K562 (cell line): ENCODE results near the gene NTSR1. TPM values are rescaled to one million over a fixed set of nuclear protein-coding genes. Genes with fewer than 3 reads are reported as not detected.

ENCODE experiments used
- CEBPB ChIP-seq: fragments of 450-650 bp; IDR thresholded peaks from 2 replicates; pipeline ENCODE4 v1.6.1; 2016; ENCODE audit warnings: missing genetic modification characterization, missing compliant biosample characterization
- EP400 ChIP-seq: fragments of 450-650 bp; IDR thresholded peaks from 2 replicates; pipeline ENCODE4 v1.6.1; 2017; ENCODE audit warnings: antibody characterized with exemption, mild to moderate bottlenecking, moderate library complexity
- ETV5 ChIP-seq: sonication (generic); formaldehyde crosslinking; IDR thresholded peaks from 2 replicates; pipeline ENCODE4 v1.4.0; 2020; ENCODE audit warnings: low read depth, mild to moderate bottlenecking, missing genetic modification reagents
- HNRNPLL ChIP-seq: fragments of 200-400 bp; formaldehyde crosslinking; IDR thresholded peaks from 2 replicates; pipeline ENCODE4 v1.6.1; 2017; ENCODE audit warnings: low read length, low read depth, mild to moderate bottlenecking; ENCODE audit not compliant: poor library complexity, severe bottlenecking
- NCOA6 ChIP-seq: fragments of 450-650 bp; IDR thresholded peaks from 2 replicates; pipeline ENCODE4 v1.6.1; 2017; ENCODE audit warnings: mild to moderate bottlenecking
- NFRKB ChIP-seq: fragments of 450-650 bp; IDR thresholded peaks from 2 replicates; pipeline ENCODE4 v1.6.1; 2016; ENCODE audit warnings: low read depth
- RBM17 ChIP-seq: fragments of 200-400 bp; formaldehyde crosslinking; IDR thresholded peaks from 2 replicates; pipeline ENCODE4 v1.6.1; 2017; ENCODE audit warnings: low read depth, mild to moderate bottlenecking, low read length, borderline replicate concordance
- SAFB2 ChIP-seq: fragments of 200-400 bp; formaldehyde crosslinking; IDR thresholded peaks from 2 replicates; pipeline ENCODE4 v1.6.1; 2018; ENCODE audit warnings: borderline replicate concordance, low read length, low read depth, moderate library complexity; ENCODE audit not compliant: severe bottlenecking
- SIX5 ChIP-seq, 2 experiments: IDR thresholded peaks; 2 replicates each; pipeline ENCODE4 v1.6.1; 2011; ENCODE audit warnings: low read length in 2 of 2, borderline replicate concordance in 1 of 2, low read depth in 1 of 2, mild to moderate bottlenecking in 1 of 2, moderate library complexity in 1 of 2; ENCODE audit not compliant: insufficient read depth in 1 of 2
- SMC3 ChIP-seq: conservative IDR thresholded peaks from 2 replicates; pipeline ENCODE4 v1.6.1; 2011; ENCODE audit warnings: low read depth, low read length, improper control_type of control experiment; ENCODE audit not compliant: insufficient read depth
- TARDBP ChIP-seq: fragments of 450-650 bp; IDR thresholded peaks from 2 replicates; pipeline ENCODE4 v1.6.1; 2016
- THRAP3 ChIP-seq: fragments of 450-650 bp; IDR thresholded peaks from 2 replicates; pipeline ENCODE4 v1.6.1; 2016; ENCODE audit warnings: mild to moderate bottlenecking, inconsistent platforms, borderline replicate concordance
- polyA plus RNA-seq, 8 experiments: library from polyadenylated mRNA; depleted of rRNA in 4 of 8; stranded (reverse) in 5 of 8; unstranded in 3 of 8; fragments of >200 nt; fragmentation: Nextera tagmentation in 2 of 8; fragmentation: Illumina TruSeq in 1 of 8; extraction: Ambion mirVana in 2 of 8; extraction: Trizol in 1 of 8; gene quantifications; 2 replicates each; pipeline versions ENCODE4 v1.2.1 to v1.2.3, GENCODE V29; 2011 to 2014; ENCODE audit warnings: inconsistent platforms in 1 of 8, missing spikeins in 1 of 8
- total RNA-seq, 7 experiments: library from RNA; depleted of rRNA in 6 of 7; stranded (reverse); fragments of >200 nt in 6 of 7; fragmentation: Illumina TruSeq in 2 of 7; extraction: Trizol in 2 of 7; gene quantifications; 2 replicates each; pipeline versions ENCODE4 v1.2.1 to v1.2.3, GENCODE V29; 2011 to 2021; ENCODE audit warnings: low replicate concordance in 1 of 7
- TF ChIP-seq, protein P1 (sequence below): fragments of 450-650 bp; IDR thresholded peaks from 2 replicates; pipeline ENCODE4 v1.6.1; 2017; ENCODE audit warnings: antibody characterized with exemption
- TF ChIP-seq, protein P2 (sequence below): fragments of 450-650 bp; IDR thresholded peaks from 2 replicates; pipeline ENCODE4 v1.6.1; 2016; ENCODE audit warnings: low read depth
- TF ChIP-seq, protein P3 (sequence below): fragments of 450-650 bp; formaldehyde crosslinking; IDR thresholded peaks from 2 replicates; pipeline ENCODE4 v1.4.0; 2022; ENCODE audit warnings: missing genetic modification characterization

Gene NTSR1
- total and polyA plus RNA-seq, 9 of the 15 experiments (the other 6 are each of a cell fraction or from before 2014, with no cell fraction given): 0.04 to 0.40 (median 0.13) TPM; not detected in 3

DNA sequence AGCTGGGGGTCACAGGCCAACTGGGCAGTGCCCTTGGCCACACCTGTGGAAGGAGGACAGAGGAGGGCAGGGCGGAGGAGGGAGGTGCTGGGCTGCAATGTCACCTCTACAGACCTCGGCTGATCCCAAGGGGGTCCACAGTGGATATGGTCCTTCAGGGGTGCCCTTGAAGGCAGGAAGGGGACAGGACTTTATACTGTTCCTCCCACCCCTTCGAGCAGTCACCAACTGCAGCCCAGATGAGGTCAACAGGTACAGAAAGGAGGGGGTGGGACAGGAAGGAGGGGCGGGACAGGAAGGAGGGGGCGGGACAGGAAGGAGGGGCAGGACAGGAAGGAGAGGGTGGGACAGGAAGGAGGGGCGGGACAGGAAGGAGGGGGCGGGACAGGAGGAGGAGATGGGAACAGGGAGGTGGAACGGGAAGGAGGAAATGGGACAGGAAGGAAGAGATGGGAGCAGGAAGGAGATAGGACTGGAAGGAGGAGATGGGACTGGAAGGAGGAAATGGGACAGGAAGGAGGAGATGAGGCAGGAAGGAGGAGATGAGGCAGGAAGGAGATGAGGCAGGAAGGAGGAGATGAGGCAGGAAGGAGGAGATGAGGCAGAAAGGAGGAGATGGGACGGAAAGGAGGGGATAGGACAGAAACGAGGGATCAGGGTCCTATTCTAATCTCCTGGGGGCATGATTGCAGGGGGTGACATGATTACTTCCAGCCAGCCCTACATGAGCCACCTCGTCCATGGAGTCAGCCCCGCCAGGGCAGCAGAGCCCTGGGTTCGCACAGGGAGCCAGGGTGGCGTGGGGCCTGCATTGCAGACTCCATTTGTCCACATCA is 68.3 kb downstream of the NTSR1 start (continued):
- TF ChIP-seq, protein P1, sequence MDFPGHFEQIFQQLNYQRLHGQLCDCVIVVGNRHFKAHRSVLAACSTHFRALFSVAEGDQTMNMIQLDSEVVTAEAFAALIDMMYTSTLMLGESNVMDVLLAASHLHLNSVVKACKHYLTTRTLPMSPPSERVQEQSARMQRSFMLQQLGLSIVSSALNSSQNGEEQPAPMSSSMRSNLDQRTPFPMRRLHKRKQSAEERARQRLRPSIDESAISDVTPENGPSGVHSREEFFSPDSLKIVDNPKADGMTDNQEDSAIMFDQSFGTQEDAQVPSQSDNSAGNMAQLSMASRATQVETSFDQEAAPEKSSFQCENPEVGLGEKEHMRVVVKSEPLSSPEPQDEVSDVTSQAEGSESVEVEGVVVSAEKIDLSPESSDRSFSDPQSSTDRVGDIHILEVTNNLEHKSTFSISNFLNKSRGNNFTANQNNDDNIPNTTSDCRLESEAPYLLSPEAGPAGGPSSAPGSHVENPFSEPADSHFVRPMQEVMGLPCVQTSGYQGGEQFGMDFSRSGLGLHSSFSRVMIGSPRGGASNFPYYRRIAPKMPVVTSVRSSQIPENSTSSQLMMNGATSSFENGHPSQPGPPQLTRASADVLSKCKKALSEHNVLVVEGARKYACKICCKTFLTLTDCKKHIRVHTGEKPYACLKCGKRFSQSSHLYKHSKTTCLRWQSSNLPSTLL: no peak
- TF ChIP-seq, protein P2, sequence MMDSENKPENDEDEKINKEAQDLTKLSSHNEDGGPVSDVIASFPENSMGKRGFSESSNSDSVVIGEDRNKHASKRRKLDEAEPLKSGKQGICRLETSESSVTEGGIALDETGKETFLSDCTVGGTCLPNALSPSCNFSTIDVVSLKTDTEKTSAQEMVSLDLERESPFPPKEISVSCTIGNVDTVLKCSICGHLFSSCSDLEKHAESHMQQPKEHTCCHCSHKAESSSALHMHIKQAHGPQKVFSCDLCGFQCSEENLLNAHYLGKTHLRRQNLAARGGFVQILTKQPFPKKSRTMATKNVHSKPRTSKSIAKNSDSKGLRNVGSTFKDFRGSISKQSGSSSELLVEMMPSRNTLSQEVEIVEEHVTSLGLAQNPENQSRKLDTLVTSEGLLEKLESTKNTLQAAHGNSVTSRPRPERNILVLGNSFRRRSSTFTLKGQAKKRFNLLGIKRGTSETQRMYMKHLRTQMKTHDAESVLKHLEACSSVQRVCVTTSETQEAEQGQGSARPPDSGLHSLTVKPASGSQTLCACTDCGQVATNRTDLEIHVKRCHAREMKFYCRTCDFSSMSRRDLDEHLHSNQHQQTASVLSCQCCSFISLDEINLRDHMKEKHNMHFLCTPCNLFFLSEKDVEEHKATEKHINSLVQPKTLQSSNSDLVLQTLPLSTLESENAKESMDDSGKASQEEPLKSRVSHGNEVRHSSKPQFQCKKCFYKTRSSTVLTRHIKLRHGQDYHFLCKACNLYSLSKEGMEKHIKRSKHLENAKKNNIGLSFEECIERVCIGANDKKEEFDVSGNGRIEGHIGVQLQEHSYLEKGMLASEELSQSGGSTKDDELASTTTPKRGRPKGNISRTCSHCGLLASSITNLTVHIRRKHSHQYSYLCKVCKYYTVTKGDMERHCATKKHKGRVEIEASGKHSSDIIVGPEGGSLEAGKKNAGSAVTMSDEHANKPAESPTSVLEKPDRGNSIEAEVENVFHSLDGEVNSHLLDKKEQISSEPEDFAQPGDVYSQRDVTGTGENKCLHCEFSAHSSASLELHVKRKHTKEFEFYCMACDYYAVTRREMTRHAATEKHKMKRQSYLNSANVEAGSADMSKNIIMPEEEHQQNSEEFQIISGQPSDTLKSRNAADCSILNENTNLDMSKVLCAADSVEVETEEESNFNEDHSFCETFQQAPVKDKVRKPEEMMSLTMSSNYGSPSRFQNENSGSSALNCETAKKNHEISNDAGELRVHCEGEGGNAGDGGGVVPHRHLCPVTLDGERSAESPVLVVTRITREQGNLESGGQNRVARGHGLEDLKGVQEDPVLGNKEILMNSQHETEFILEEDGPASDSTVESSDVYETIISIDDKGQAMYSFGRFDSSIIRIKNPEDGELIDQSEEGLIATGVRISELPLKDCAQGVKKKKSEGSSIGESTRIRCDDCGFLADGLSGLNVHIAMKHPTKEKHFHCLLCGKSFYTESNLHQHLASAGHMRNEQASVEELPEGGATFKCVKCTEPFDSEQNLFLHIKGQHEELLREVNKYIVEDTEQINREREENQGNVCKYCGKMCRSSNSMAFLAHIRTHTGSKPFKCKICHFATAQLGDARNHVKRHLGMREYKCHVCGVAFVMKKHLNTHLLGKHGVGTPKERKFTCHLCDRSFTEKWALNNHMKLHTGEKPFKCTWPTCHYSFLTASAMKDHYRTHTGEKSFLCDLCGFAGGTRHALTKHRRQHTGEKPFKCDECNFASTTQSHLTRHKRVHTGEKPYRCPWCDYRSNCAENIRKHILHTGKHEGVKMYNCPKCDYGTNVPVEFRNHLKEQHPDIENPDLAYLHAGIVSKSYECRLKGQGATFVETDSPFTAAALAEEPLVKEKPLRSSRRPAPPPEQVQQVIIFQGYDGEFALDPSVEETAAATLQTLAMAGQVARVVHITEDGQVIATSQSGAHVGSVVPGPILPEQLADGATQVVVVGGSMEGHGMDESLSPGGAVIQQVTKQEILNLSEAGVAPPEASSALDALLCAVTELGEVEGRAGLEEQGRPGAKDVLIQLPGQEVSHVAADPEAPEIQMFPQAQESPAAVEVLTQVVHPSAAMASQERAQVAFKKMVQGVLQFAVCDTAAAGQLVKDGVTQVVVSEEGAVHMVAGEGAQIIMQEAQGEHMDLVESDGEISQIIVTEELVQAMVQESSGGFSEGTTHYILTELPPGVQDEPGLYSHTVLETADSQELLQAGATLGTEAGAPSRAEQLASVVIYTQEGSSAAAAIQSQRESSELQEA: no peak
- no peak for TF ChIP-seq SIX5 (IDR thresholded peaks at IDR 0.05; ENCODE audit: borderline replicate concordance in 1 of 2, insufficient read depth in 1 of 2, low read depth in 1 of 2, low read length in 2 of 2)
- TF ChIP-seq THRAP3: no peak
- TF ChIP-seq ETV5: peak; percentile 79; the same call in 1 of the 2 replicates
- TF ChIP-seq RBM17: no peak
- TF ChIP-seq TARDBP: no peak
- no peak for TF ChIP-seq NCOA6
- TF ChIP-seq EP400: peak; percentile 45; the same call in 1 of the 2 replicates
- TF ChIP-seq, protein P3, sequence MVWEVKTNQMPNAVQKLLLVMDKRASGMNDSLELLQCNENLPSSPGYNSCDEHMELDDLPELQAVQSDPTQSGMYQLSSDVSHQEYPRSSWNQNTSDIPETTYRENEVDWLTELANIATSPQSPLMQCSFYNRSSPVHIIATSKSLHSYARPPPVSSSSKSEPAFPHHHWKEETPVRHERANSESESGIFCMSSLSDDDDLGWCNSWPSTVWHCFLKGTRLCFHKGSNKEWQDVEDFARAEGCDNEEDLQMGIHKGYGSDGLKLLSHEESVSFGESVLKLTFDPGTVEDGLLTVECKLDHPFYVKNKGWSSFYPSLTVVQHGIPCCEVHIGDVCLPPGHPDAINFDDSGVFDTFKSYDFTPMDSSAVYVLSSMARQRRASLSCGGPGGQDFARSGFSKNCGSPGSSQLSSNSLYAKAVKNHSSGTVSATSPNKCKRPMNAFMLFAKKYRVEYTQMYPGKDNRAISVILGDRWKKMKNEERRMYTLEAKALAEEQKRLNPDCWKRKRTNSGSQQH (CRISPR knock-in tag): peak; percentile 95
- peak; percentile 81 for TF ChIP-seq NFRKB
- TF ChIP-seq CEBPB (tag): no peak
- no peak for TF ChIP-seq SAFB2
- TF ChIP-seq HNRNPLL: no peak
- no peak for TF ChIP-seq SMC3
